NCI-H1105 (cell line): ENCODE measurements around the gene DDX52.
"Not testable (repeated sequence)": the region's sequence is repeated elsewhere in the genome, so short reads cannot be mapped to it uniquely, and the experiment has no call there.

Experiments
- DNase-seq: peaks from one replicate; lab custom pipeline; 2025; lab: John Stamatoyannopoulos, UW

Gene DDX52

DNA sequence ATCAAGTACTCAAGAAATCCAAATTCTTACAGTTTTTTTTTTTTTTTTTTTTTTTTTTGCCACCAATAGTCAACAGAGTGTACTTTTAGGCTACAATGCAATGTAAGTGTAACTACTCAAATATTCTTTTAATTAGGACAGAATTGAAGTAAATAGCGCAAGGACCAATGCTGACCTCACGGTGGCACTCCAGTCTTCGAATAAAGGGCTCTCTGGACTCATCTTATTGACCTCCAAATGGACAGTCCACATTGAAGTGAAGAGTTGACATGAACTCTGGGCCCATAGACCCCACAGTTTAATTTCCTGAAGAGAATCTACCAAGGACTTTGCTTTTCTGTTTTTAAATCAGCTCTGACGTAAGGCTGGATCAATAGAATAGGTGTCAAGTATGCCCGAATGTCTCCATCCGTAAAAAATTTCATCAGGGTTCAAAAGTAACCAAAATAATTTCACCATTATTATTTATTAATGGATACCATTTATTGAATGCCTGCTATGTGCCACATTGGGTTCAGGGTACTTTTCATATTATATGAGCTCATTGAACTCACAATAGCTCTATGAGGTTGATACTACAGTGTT lies 7.3 kb upstream of the DDX52 start:
- DNase-seq, result no peak

DNA sequence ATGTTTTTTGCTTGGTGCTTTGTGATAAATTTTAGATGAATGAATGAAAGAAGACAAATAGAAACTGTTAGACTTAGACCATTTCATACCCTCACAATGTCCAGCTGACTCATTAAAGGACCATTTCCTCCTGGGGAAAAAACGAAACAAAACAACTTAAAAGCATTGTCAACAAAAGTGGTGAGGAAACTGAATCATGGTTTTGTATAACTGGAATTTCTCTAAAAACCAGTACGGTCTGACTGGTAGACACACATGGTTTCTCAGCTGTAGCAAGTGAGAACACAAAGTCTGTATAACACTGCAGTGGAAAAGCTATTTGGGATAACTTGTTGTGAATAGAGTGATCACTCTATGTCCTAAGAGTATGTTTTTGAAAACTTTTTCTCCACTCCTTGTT lies 5.3 kb upstream of the DDX52 start:
- no peak for DNase-seq

DNA sequence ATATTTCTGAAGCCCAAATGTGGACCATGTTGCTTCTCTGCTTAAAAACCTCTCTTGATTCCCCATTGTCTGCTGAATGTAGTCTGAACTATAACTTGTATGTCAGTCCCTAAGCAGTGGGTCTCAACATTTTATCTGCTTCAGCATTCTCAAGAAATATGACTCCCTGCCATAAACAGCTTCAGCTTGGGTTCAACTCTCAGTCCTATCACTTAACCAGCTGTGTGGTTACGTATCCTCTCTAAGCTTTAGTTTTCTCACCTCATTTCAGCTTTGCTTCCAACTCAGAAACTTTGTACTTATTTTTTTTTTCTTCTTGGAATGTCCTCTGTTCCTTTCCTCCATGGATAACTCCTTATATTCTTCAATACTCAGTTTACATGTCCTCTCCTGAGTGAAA lies 4.6 kb upstream of the DDX52 start:
- no peak for DNase-seq

DNA sequence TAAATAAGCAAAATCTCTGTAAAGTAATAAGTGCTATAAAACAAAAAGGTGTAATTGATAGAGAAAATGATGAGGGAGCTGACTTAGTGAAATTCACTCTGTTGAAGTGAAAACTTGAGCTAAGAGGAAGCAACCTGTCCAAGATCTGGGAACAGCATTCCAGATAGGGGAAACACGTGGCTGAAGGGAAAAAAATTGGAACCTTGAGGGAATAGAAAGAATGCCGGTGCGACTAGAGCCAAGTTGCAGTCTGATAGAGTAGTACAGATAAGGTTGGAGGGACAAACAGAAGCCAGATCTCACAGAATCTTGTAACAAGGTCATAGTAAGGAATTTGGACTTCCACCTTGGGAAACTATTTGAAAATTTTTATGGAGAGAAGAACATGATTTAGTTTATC lies 623 bp upstream of the DDX52 start:
- no peak for DNase-seq

DNA sequence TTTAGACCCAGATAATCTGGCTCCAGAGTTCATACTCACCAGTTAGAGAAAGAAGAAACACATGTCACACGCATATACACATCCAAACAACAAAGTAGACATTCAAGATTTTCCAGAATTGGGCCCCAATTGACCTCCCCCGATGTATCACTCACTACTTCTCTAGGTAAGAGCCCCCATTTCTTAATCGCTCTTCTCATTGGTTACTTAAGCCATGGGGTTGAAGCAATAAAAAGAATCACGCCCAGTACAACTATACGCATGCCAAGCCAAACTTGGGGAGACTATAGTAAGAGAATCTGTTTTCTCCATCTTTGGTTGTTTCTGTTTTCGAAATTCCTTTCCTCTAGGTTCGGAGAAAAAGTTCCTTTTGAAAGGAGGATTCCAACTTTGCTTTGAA lies 565 bp downstream of the DDX52 start:
- DNase-seq, result no peak

DNA sequence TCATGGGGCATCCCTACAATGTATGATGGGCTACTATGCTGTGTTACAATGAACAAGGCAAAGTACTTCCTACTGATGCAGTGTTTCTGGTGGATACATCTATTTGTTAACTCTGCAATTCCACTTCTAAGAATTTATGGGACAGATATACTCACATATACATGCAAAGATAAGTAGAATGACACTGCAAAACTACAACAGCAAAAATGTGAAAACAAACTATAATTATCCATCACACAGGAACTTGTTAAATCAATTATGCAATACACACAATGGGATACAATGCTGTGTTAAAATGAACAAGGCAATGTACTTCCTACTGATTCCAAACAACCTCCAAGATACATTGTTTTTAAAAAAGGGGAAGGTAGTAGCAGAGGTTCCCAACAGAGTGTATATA lies 3.2 kb downstream of the DDX52 start:
- DNase-seq, result no peak

DNA sequence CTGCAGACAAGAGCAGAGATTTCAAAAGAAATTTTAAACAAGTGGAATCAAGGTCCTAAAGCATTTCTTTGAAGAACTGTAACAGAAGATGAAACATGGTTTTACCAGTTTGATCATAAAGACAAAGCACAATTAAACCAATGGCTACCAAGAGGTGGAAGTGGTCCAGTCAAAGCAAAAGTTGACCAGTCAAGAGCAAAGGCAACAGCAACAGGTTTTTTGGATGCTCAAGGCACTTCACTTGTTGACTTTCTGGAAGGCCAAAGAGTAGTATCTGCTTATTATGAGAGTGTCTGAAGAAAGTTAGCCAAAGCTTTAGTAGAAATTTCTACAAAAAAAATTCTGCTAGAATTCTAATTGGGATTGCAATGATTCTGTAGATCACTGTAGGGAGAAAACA lies 5.3 kb downstream of the DDX52 start:
- no peak for DNase-seq

DNA sequence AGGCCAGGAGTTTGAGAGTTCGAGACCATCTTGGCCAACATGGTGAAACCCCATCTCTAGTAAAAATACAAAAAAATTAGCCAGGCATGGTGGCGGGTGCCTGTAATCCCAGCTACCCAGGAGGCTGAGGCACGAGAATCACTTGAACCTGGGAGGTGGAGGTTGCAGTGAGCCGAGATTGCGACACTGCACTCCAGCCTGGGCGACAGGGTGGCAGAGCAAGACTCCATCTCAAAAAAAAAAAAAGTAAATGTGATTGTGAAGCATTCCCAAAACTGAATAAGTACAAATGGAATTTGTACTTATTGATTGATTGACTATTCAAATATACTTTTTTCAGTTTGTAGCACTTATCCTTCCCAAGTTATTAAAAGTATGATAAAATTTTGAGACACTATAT lies 26.8 kb downstream of the DDX52 start:
- not testable (repeated sequence) for DNase-seq

DNA sequence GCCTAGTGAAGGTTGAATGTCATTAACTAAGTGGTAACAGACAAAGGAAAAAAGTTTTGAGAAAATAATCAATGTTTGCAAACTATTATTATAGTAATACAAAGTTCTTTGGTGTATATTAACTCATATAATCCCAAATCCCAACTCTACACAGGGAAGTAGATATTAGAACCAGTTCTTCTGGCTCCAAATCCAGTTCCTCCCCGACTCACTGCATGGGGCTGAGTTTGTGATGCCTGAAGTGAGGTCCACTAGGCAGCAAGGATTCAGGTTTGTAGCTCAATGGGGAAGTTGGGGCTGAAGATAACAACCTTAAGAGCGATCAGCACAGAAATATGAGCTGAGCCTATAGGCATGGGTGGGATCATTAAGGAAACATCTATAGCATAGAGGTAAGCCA lies 28.4 kb downstream of the DDX52 start:
- DNase-seq, result no peak

DNA sequence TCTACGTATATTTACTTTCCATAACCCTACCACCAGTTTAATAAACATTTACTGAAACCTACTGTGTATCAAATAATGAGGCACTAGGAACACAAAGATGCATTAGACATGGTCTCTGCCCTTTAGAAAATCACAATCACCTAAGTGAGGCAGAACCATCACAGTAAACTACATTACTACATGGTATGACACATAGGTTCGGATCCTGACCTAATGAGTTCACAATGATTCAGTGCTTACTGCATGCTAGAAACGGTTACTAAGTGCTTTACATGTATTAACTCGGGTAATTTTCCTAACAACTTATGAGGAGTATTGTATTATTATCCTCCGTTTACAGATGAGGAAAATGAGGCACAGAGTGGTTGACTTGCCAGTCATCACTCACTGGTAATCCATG lies 28.9 kb downstream of the DDX52 start:
- no peak for DNase-seq

DNA sequence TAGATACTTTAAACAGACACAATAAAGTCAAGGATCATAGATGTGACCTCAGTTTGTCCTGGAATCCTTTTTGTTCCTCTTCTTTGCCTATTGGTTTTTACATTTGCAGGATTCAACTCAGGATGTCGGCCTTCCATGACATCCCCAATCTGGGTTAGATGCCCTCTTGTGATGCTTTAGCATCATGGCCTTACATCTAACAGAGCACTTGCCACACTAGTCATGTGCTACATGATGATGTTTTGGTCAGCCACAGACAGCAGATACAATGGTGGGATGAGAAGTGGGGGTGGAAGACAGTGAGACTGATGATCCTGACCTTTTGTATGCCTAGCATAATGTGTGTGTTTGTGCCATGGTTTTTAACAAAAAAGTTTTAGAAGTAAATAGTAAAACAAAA lies 32.3 kb downstream of the DDX52 start:
- DNase-seq, result no peak

DNA sequence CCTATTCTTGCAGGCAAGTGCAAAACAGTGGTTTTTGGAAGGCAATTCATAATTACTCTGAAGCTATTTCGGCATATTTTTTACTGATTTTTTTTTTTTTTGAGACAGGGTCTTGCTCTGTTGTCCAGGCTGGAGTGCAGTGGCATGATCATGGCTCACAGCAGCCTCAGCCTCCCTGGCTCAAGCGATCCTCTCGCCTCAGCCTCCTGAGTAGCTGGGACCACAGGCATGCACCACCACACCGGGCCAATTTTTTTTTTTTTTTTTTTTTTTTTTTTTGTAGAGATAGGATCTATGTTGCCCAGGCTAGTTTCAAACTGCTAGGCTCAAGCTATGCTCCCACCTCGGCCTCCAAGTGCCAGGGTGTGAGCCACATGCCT lies 33.2 kb downstream of the DDX52 start:
- DNase-seq, result not testable (repeated sequence)

DNA sequence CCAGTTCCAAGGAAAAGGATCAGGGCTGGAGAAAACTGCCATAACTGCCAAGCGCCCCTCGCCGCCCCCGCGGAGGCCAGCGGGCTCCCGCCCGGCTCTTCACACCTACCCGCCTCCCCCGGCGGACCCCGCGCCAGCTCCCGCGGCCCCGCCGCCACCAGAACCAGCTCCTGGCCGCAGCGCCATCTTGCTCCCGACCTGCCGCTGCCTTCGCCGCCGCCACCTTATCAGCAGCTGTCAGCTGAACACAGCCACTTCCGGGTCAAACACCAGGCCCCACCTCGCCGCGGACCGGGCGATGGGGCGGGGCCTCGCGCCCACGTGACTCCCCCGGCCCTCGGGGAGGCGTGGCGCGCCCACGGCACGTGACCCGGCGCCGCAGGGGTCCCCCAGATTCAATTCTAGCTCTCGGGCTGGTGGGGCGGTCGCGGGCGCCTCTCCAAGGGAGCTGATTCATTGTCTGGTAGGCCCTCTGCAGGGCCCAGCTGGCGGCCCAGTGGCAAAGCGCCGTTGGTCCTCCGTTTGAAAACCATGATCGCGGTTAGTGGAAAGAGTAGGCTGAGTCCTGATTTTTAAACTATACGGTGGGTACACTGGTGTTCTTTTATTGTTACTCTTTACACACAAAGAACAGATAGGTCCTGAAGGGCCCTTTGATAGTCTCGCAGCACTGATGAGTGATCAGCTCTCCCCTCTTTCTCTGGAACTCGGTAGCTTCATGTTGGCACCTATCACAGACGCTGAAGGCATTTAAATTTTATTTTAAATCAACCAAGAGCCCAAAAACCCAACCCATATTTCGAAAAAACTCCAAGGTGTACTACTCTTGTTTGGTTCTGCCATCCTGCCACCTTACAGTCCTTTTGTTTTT lies 33.8 kb downstream of the DDX52 start, which contains the start of gene SYNRG:
Gene SYNRG (minus strand): TSS at position 249 of the 871 bp plus-strand sequence. CDS start 63 bp downstream, at position 186.
- DNase-seq, result peak; percentile 91

DNA sequence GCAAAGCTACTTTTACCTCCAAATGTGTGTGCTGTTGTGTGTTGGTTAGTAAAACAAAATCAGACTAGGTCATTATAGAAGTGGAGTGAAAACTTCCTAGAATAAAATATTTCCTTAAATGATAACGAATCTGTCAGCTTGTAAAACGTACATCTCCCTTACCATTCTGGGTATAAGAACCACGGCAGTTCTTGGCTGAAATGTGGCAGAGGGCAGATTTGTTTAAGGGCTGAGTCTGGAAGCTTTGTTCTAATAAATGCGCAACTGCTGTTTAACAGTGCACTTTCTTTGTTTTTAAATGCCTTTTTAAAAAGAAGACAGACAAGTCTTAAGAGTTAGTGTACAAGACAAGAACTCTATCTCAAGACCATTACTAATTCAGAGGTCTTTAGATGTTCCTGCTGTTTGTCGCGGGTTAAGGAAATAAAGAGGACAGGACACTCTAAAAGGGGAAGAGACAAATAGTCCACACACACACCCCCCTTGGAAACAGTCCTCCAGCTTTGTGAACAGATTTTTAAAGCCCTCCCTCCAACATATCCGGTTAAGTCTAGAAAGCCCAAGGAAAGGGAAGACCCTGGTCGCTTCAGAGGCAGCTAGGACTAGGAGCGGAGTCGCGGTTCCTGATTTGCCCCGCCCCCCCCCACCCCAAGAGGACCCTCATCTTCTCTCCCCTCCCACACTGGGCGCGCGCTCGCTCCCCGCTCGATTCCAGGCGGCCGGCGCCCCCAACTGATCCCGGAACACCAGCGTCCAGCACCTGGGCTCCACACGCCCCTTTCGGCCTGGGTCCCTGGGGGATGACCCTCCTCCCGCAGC lies 34.7 kb downstream of the DDX52 start:
- DNase-seq, result peak; percentile 30

DNA sequence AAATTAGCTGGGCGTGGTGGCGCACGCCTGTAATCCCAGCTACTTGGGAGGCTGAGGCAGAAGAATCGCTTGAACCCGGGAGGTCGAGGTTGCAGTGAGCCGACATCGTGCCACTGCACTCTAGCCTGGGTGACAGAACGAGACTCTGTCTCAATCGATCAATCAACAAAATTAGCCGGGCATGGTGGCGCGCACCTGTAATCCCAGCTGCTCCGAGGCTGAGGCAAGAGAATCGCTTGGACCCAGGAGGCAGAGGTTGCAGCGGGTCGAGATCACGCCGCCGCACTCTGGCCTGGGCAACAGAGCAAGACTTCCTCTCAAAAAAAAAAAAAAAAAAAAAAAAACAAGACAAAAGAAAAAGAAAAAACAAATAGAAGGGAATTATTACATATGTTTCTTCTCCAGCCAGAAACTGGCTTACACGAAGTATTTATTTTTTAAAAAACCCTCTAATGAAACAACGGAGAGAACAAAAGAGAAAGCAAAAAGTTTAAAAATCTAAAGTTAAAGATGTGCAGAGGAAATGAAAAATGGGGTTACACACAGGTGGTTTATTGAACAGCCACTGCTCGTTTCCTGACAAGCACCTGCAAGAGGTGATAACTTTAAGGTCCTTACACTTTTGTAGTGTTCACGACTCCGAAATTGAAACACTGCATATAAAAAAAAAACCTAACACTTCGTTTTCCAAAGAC lies 35.5 kb downstream of the DDX52 start:
- no peak for DNase-seq

DNA sequence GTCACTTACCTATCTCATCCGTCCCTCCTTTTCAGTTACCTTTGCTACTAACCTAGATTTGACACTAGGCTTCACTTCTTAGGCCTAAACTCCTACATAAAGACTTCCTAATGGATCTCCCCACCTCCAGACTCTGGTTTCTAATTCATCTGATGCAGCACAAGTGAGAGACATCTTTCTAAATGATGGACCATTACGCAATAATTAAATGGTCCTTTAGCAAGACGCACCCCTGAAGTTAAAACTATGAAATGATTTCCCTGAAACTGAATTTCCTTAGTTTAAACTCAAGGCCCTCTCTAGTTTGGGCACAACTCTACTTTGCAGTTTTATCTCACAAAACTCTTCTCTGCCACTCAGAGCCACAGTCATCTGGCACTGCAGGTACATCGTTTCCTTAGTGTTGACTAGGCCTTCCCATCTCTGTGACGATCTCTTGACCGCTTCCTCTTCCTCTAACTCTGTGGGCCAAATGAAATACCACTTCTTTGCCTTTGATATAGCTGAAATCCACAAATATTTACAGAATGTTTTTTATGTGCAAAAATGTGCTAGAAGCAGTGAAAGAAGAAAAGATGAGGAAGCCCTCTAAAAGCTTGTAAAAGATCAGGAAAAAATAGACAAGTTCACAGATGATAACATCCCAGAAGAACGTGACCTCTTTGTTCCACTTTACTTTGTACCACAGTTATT lies 37.3 kb downstream of the DDX52 start:
- DNase-seq, result no peak

DNA sequence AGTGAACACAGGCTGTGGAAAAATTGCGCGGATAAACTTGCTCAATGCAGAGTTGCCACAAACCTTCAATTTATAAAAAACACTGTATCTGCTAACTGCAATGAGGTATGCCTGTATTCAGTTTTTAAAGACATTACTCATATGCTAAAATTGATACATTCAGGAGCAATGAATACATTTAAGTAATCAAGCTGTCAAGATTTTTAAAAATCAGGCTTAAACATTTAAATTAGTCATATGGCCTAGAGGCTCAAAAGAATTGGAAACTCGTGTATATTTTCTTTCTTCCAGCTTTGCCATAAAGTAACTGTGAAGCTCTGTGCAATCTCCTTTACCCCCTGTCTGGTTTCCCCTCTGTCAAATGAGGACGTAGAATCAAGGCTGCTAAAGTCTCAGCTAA lies 38.2 kb downstream of the DDX52 start:
- no peak for DNase-seq

DNA sequence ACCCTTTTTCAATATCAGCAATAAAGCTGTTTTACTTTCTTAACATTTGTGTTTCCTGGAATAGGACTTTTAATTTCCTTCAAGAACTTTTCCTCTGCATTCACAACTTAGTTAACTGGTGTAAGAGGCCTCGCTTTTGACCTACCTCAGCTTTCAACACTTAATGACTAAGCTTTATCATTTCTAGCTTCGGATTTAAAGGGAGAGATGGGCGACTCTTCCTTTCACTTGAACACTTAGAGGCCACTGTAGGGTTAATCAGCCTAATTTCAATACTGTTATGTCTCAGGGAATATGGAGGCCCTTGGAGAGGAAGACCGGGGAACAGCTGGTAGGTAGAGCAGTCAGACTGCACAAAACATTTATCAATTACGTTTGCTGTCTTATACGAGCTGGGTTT lies 38.7 kb downstream of the DDX52 start:
- DNase-seq, result no peak

DNA sequence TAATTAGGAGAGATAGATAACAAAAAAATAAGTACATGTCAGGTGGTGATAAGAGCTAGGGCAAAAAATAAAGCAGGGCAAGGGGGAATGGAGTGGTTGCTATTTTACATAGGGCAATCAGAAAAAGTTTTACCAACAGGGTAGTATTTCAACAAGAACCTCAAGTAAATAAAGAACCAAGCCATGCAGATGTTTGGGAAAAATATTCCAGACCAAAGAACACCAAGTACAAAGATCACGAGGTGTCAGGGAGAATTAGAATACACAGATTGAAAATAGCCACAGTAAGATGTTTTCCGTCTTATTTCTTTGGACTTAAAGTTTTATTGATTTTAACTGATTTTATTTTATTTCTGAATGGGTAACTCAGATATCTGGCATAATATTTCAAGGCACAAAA lies 45.1 kb downstream of the DDX52 start:
- no peak for DNase-seq

DNA sequence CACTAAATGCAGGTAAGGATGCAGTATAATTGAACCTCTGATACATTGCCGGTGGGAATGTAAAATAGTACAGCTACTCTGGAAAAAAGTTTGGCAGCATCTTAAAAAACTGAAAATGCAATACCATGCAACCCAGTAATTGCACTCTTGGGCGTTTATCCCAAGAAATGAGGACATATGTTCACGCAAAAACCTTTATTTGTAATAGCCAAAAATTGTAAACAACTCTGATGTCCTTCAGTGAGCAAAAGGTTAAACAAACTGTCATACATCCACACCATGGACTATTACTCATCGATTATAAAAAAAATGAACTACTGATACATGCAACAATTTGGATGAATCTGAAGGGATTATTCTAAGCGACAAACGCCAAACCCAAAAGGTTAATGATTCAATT lies 51.0 kb downstream of the DDX52 start:
- DNase-seq, result no peak

DNA sequence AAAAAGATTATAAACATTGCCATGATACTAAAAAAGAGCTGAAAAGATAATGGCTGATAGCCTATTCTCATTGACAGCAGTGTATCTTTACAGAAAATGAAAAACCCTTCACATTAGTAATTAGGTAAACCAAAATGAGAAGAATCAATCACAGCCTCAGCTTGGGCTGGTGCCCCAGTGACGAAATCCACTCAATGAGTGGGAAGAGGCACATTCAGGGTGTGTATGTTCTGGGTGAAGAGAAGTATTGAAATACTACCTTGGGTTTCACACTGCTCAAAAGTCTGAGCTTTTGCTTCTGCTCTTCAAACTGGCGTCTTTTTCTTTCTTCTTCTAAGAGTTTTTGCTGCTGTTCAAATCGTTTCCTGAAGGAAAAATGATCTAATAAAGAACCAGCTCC lies 58.2 kb downstream of the DDX52 start:
- DNase-seq, result no peak

DNA sequence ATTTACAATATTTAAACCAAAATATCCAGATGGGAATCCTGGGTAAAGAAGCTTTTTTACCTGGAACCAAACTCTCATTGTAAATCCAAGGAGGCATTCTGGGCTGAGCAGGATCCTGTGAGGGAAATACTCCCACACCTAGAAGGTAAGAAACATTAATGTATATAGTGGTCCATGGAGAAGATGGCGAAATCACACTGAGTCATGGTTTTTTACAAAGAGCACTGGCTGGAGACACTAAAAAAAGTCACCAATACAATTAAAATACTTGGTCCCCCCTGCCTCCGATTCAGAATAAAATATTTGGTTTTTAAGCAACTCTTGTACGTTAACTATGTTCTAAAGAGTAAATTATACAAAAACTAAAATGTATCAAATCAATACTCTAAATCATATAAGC lies 67.0 kb downstream of the DDX52 start:
- no peak for DNase-seq
